Gastroesophageal sphincter (tissue), 3 donors: ENCODE measurements around the gene SYNE1.

Experiments
- CTCF ChIP-seq, 4 experiments: fragments of 200-600 bp in 2 of 4; fragments of 450-650 bp in 2 of 4; sonication (generic) in 1 of 4; IDR thresholded peaks; one replicate each; pipeline ENCODE4 v1.5.1; 2017 to 2019; ENCODE audit warnings: antibody characterized with exemption in 4 of 4, mild to moderate bottlenecking in 2 of 4, moderate library complexity in 2 of 4
- EP300 ChIP-seq: sonication (generic); formaldehyde crosslinking; IDR thresholded peaks from one replicate; pipeline ENCODE4 v1.6.1; 2017; ENCODE audit warnings: antibody characterized with exemption, mild to moderate bottlenecking

GRCh38 chr6:152085451-152085921 is 551.7 kb downstream of the SYNE1 start:
- TF ChIP-seq CTCF (IDR thresholded peaks at IDR 0.05) (no peak), EP300 (no peak)
